Sigmoid colon (tissue), 4 donors: Measurements from ENCODE around the gene CTBP2.

Experiments used
- CTCF ChIP-seq, 4 experiments: fragments of 450-650 bp in 3 of 4; fragments of 200-600 bp in 1 of 4; IDR thresholded peaks; one replicate each; pipeline ENCODE4 v1.5.1; 2016 to 2019; ENCODE audit warnings: antibody characterized with exemption in 4 of 4, mild to moderate bottlenecking in 3 of 4, moderate library complexity in 2 of 4
- EP300 ChIP-seq, 4 donors: sonication (generic); formaldehyde crosslinking; IDR thresholded peaks; one replicate each; pipeline ENCODE4 v1.6.1; 2017; ENCODE audit warnings: antibody characterized with exemption in 4 of 4
- POLR2A ChIP-seq, 2 donors: fragments of 450-650 bp; IDR thresholded peaks; one replicate each; pipeline ENCODE4 v1.6.1; 2016; ENCODE audit warnings: antibody characterized with exemption in 2 of 2, mild to moderate bottlenecking in 2 of 2, moderate library complexity in 2 of 2

GRCh38 chr10:125089469-125089868 lies 70.9 kb downstream of the CTBP2 start:
- no peak for TF ChIP-seq CTCF (IDR thresholded peaks at IDR 0.05)
- TF ChIP-seq POLR2A (IDR thresholded peaks at IDR 0.05), result no peak
- no peak for TF ChIP-seq EP300 (IDR thresholded peaks at IDR 0.05)
